Measurements from ENCODE around the gene PLOD2.

The PLOD2 gene

GRCh38 chr3:146093896-146094295, 67.1 kb downstream of the PLOD2 start:
- no peak for DNase-seq

- no peak for DNase-seq
Observed at GRCh38 chr3:146092230-146092629, 68.8 kb downstream of the PLOD2 start.

DNA sequence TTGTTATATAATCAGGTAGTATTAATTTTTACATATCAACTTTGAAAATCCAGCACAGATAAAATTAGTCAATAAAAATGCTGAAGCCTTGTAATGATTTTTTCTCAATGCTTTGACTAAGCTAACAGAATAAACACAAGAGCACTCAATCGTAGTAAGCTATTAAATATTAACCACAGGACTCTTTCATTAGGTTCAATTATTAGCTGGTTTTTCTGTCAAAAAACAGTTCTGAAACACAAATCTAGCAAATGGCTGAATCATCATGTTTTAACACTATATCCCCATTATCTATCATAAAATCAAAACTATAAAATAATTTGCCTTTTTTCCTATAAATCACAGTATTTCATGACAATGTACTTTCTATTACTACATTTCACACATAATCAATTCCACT, 69.6 kb downstream of the PLOD2 start:
- DNase-seq: no peak

DNA sequence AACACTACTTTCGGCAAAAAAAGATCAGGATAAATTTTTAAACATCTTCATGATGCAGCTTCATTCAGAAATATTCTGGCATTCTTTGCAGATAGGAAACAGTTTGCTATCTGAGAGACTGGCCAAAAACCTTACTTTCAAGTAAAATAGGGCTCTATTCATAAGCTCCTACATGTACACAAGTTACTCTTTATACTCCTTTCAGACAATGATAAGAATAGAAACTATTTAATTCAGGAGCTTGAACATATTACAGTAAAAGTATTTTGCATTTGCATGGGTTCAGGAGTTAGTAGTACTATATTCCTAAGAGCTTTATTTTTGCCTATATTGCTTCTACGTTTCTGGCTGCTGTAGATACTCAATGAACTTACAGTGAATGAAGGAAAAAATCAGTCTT, 70.5 kb downstream of the PLOD2 start:
- DNase-seq: no peak

GRCh38 chr3:146088840-146089239, 72.1 kb downstream of the PLOD2 start:
- DNase-seq: no peak

- no peak for DNase-seq
Observed at GRCh38 chr3:146087116-146087515, 73.9 kb downstream of the PLOD2 start.

GRCh38 chr3:146086211-146086610, 74.8 kb downstream of the PLOD2 start:
- no peak for DNase-seq

DNA sequence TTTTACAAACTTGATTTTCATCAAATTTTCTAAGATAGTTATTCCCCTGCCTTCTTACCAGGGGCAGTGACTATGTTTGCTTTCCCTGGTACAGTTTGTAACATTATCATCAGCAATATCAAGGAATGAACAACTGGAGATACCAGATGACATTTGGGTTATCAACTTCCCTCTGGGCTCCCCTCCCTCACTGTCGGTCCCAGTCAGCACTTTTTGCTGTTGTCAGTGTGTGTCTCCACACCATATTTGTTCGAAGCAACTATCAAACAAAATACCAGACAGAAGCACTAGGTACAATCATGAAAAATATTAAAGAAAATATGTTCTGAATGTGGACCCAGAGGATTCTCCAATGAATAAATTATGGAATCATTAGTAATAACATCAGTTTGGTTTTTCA, 75.3 kb downstream of the PLOD2 start:
- no peak for DNase-seq

GRCh38 chr3:146080578-146080977, 80.4 kb downstream of the PLOD2 start:
- DNase-seq: no peak

- DNase-seq: no peak
Observed at GRCh38 chr3:146078031-146078430, 83.0 kb downstream of the PLOD2 start.

- no peak for DNase-seq
Observed at GRCh38 chr3:146077181-146077580, 83.8 kb downstream of the PLOD2 start.

GRCh38 chr3:146072824-146073223, 88.2 kb downstream of the PLOD2 start:
- DNase-seq: no peak

GRCh38 chr3:146072061-146072460, 88.9 kb downstream of the PLOD2 start:
- DNase-seq: no peak

DNA sequence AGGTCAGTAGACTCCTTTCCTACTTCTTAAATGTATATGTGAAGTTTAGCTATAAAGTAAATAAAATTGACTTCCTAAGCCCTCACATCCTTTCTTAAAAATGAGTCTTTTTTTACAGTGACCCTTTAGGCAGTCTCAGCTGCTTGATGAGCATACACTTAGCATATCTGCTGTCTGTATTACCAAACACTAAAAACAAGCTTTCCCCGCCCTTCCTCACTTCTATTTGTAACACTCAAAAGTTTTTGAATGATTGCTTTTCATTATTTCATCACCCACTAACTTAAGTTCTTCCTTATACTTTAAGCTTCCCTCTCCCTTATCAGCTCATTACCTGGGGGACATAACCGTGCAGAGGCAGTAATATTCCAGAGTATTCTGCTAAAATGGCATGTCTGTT, 89.4 kb downstream of the PLOD2 start:
- DNase-seq: no peak

GRCh38 chr3:146067048-146067447, 93.9 kb downstream of the PLOD2 start:
- DNase-seq: no peak

GRCh38 chr3:146065573-146066006, 95.4 kb downstream of the PLOD2 start:
- no peak for DNase-seq

DNA sequence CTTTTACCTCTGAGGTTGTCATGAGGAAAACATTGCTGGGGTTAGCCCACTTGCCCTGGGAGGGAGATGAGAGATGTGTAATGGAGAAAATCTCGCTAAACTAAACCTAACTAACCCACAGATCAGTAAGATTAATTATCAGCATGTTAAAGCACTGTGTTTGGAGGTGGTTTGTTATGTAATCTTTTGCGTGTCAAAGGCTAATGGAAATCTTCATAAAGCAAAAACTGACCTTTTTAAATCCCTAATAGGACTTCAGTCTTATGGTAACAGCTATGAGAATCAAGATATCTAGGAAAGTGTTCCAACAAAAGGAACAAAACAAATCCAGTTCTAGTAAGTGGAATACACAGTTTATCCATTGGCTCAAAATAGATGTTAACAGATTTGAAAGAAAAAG, 102.7 kb downstream of the PLOD2 start:
- no peak for DNase-seq

DNA sequence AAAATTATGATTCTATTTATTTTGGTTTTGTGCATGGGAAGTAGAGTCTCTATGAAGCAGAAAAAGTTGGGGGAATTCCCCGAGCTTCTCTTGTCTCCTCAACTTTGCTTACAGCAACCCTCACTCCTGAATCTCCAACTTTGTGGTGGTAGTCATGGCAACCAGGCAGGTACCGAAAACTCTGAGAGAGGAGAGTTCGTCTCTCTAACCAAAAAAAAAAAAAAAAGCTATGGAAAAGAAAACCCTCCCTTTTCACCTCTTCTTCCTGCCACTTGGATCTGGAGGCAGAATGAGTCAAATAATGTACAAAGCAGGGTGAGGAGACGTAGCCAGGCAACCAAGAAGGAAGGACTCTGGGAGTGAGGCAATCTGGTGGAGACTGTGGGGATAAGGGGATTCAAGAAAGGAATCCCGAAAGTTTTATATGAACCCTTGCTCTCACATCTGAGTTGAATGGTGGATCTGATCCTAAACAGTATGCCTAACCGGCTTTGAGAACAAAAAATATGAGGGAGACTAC, 108.1 kb downstream of the PLOD2 start:
- DNase-seq: no peak

DNA sequence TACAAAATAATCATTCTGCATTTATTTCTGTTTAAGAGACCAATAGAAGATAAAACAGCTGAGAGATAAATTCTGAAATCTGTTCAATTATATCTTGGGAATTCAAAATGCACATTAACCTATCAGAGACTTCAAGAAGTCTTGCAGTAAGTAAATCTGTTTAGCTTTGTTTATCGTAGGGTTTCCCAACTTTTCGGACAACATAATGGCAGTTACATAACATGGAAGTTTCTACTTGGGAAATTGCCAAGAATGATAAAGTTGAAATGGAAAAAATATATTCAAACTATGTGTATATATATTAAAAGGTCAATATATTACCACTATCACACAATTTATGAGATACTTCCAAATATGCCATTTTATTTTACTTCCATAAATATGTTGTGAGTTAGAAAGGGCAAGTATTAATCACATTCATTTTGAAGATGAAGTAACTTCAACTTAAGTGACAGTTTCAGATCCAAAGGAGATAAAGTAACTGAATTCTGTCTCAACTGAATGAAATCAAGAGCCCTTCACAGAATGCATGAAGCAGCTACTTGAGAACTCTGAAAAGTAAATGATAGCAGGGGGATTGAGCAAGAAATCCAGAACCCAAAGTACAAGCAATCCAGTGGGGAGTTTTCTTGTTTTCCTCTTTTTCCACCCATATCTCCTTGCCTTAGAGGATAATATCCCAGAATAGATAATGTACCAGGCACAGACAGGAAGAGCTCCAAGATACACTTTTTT, 108.8 kb downstream of the PLOD2 start:
- DNase-seq: no peak

- no peak for DNase-seq
Observed at GRCh38 chr3:146050691-146051090, 110.3 kb downstream of the PLOD2 start.

GRCh38 chr3:146047485-146047884, 113.5 kb downstream of the PLOD2 start:
- no peak for DNase-seq

DNA sequence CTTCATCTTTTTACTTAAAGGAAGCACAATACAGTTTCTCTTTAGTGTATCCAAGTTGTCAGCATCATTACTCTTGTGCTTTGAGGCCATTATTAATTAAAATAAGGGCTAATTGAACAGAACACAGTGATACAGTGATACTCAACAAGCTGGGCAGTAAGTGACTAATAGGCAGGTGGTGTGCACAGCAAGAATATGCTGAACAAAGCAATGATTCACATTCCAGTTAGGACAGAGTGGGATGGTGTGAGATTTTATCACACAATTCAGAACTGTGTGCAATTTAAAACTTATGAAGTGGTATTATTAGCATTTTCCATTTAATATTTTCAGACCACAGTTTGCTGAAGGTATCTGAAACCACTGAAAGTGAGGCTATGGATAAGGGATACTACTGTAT, 116.9 kb downstream of the PLOD2 start:
- no peak for DNase-seq

DNA sequence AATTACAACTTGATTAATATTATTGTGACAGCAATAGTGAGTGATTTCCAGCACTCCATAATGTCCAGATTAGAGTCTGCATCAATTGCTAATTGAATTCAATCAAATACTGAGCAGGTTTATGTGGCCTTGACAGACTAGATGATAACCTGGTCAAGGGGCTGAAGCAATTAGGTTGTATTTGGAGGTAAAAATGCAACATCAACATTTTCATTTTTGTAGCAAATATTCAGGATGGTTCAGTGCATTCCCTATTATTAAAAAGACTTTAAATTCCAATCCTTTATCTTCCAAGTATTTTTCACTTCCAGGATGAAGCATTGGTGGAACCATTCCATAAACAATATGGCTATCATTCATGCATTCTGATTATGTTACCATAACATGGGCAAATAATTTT, 120.4 kb downstream of the PLOD2 start:
- no peak for DNase-seq

DNA sequence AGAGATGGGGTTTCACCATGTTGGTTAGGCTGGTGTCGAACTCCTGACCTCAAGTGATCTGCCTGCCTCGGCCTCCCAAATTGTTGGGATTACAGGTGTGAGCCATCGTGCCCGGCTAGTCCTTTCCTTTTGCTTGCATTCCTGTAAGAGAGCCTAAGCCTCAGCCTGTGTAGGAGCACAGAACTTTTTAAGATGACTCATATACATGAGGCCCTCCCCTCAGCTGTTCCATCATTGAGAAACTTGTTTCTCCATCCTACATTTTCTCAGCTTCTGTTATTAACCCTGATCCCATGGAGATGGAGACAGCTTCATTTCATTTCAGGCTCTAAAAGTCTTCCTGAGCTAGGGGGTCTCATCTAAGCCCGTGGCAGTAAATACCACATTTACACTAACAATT, 123.3 kb downstream of the PLOD2 start:
- no peak for DNase-seq

DNA sequence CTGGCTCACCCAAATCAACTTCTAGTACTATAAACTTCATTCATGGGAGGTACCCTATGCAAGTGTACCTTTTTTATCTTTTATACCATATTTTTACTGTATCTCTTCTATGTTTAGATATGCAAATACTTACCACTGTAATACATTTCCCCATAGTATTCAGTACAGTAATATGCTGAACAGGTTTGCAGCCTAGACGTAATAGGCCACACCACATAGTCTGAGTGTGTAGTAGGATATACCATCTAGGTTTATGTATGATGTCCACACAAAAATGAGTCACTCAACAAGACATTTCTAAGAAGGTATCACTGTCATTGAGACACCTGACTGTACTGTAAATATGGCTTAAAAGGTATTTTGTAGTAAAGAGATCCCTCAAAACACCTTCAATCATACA, 124.7 kb downstream of the PLOD2 start:
- no peak for DNase-seq
